Chondrocyte (in vitro differentiated cells): Measurements from ENCODE around the gene SPOCK1. TPM values are rescaled to one million over a fixed set of nuclear protein-coding genes. Genes with fewer than 3 reads are reported as not detected.

Source experiments
- DNase-seq: peaks from one replicate; pipeline ENCODE4 v3.0.0; 2021; ENCODE audit warnings: mixed read lengths, low spot score
- H3K27ac Mint-ChIP-seq: one replicate; pipeline ENCODE4 v1.8.0; 2021; ENCODE audit warnings: mild to moderate bottlenecking, moderate library complexity, mixed read lengths; ENCODE audit not compliant: unreplicated experiment
- H3K27me3 Mint-ChIP-seq: 2 replicates; pipeline ENCODE4 v1.8.0; 2021; ENCODE audit warnings: low read depth, mixed read lengths
- H3K36me3 Mint-ChIP-seq: 2 replicates; pipeline ENCODE4 v1.8.0; 2021; ENCODE audit warnings: low read depth, mixed read lengths
- H3K4me1 Mint-ChIP-seq: 2 replicates; pipeline ENCODE4 v1.8.0; 2021; ENCODE audit warnings: low read depth, mild to moderate bottlenecking, mixed read lengths
- H3K4me3 Mint-ChIP-seq: one replicate; pipeline ENCODE4 v1.8.0; 2021; ENCODE audit warnings: mild to moderate bottlenecking, moderate library complexity, mixed read lengths; ENCODE audit not compliant: unreplicated experiment
- H3K9me3 Mint-ChIP-seq: 2 replicates; pipeline ENCODE4 v1.8.0; 2021; ENCODE audit warnings: low read depth, mixed read lengths
- total RNA-seq: library from RNA; stranded (reverse); gene quantifications from 3 replicates; pipeline ENCODE4 v1.2.1, GENCODE V29; 2021
- TF ChIP-seq, protein P1 (sequence below): fragments of 200-600 bp; sonication (generic); IDR thresholded peaks from 2 replicates; pipeline ENCODE4 v1.5.0; 2021; ENCODE audit warnings: antibody characterized with exemption, mild to moderate bottlenecking, moderate library complexity

Gene SPOCK1
- total RNA-seq, 1 donor from 2014 or later, result 127 TPM

DNA sequence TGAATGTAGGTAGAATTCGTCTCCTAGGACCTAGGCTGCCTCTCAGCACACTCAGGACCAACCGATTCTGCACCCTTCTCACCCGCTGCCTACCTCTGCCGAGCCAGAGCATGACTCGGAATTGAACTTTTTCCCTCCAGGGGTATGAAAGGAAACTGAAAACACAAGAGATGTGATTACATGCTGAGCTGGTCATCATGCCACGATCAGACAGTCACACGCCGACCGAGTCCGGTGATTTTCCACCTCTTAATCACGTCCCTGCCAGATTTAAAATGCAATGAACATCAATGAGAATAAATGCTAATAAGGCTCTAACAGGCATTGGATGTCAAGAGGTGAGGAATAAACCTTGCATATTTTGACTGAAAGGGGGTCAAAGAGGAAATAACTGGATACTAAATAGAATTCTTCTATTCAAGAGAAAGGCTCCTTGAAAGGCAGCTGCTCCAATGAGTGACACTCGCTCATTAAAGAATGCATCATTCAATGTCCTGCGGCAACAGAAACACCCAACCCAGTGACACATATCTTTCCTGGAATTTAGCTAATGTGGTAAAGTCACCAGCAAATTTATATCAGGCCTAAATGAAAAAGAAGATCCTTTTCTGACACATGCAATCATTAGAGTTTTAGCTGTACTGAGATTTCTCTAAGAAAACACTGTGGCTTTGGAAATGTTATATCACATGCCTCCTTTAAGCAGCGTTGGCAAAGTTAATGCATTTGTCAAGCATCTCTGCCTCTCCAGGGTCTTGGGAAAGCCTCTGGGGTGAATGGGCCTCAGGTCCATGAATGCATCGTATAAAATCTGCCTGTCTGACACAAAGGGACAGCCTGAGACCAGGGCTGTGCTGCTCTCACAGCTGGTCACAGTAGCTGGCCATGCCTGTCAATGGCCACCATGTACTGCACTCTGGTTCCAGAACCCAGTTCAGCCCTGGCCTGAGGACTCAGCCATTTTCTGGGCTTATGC is 128.7 kb downstream of the SPOCK1 start:
- no peaks in the 10 kb centered on the region for H3K9me3 Mint-ChIP-seq
- H3K27me3 Mint-ChIP-seq, result no peaks in the 10 kb centered on the region
- peaks cover 52% of the 10 kb centered on the region for H3K4me1 Mint-ChIP-seq
- TF ChIP-seq, protein P1, sequence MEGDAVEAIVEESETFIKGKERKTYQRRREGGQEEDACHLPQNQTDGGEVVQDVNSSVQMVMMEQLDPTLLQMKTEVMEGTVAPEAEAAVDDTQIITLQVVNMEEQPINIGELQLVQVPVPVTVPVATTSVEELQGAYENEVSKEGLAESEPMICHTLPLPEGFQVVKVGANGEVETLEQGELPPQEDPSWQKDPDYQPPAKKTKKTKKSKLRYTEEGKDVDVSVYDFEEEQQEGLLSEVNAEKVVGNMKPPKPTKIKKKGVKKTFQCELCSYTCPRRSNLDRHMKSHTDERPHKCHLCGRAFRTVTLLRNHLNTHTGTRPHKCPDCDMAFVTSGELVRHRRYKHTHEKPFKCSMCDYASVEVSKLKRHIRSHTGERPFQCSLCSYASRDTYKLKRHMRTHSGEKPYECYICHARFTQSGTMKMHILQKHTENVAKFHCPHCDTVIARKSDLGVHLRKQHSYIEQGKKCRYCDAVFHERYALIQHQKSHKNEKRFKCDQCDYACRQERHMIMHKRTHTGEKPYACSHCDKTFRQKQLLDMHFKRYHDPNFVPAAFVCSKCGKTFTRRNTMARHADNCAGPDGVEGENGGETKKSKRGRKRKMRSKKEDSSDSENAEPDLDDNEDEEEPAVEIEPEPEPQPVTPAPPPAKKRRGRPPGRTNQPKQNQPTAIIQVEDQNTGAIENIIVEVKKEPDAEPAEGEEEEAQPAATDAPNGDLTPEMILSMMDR, result no peak
- H3K36me3 Mint-ChIP-seq, result no peaks in the 10 kb centered on the region
- DNase-seq, result no peak
- H3K27ac Mint-ChIP-seq, result peak overlapping the region; percentile 87
- no peak overlapping the region for H3K4me3 Mint-ChIP-seq

DNA sequence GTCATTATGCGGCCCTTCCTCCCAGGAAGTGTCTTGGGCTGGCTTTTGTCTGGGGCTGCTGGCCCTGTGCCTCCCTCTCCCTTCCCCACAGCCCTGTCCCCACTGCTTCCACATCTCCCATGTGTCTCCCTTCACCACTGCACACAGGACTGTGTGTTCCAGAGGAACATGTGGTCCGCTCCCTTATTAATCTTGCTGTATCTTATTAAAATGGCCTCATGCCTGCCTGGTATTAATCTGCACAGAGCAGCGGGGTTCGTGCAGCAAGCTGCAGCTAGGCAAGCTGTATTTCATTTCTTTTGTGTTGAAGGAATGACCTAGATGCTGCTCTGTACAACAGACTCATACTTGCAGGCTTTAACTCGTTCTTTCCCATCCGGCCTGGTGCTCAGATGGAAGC is 130.5 kb downstream of the SPOCK1 start:
- TF ChIP-seq, protein P1, result no peak
- no peak overlapping the region for H3K4me3 Mint-ChIP-seq
- H3K27ac Mint-ChIP-seq, result no peak overlapping the region
- DNase-seq, result no peak
- H3K9me3 Mint-ChIP-seq, result no peaks in the 10 kb centered on the region
- no peaks in the 10 kb centered on the region for H3K27me3 Mint-ChIP-seq
- H3K4me1 Mint-ChIP-seq, result peaks cover 52% of the 10 kb centered on the region
- H3K36me3 Mint-ChIP-seq, result no peaks in the 10 kb centered on the region

GRCh38 chr5:137367951-137368350 is 131.2 kb downstream of the SPOCK1 start:
- H3K27ac Mint-ChIP-seq, result no peak overlapping the region
- no peak for DNase-seq
- TF ChIP-seq, protein P1, result no peak
- no peaks in the 10 kb centered on the region for H3K9me3 Mint-ChIP-seq
- H3K4me3 Mint-ChIP-seq, result no peak overlapping the region
- H3K27me3 Mint-ChIP-seq, result no peaks in the 10 kb centered on the region
- peaks cover 51% of the 10 kb centered on the region for H3K4me1 Mint-ChIP-seq
- H3K36me3 Mint-ChIP-seq, result no peaks in the 10 kb centered on the region

- H3K9me3 Mint-ChIP-seq, result no peaks in the 10 kb centered on the region
- H3K4me3 Mint-ChIP-seq, result no peak overlapping the region
- H3K27me3 Mint-ChIP-seq, result no peaks in the 10 kb centered on the region
- H3K36me3 Mint-ChIP-seq, result no peaks in the 10 kb centered on the region
- DNase-seq, result no peak
- TF ChIP-seq, protein P1, result no peak
- peaks cover 41% of the 10 kb centered on the region for H3K4me1 Mint-ChIP-seq
- no peak overlapping the region for H3K27ac Mint-ChIP-seq
Observed at GRCh38 chr5:137366526-137366925, 132.6 kb downstream of the SPOCK1 start.

- H3K4me1 Mint-ChIP-seq, result peaks cover 40% of the 10 kb centered on the region
- H3K36me3 Mint-ChIP-seq, result no peaks in the 10 kb centered on the region
- TF ChIP-seq, protein P1, result no peak
- no peaks in the 10 kb centered on the region for H3K9me3 Mint-ChIP-seq
- H3K27ac Mint-ChIP-seq, result no peak overlapping the region
- H3K27me3 Mint-ChIP-seq, result no peaks in the 10 kb centered on the region
- no peak overlapping the region for H3K4me3 Mint-ChIP-seq
- no peak for DNase-seq
Observed at GRCh38 chr5:137365126-137365865, 133.8 kb downstream of the SPOCK1 start.
